SK-N-SH (cell line): Measurements from ENCODE around the gene RGS9. TPM values are rescaled to one million over a fixed set of nuclear protein-coding genes. Genes with fewer than 3 reads are reported as not detected.

Experiments used
- CTCF ChIA-PET: fragments of 300-600, 350-600 bp; formaldehyde crosslinking; extraction: SDS; loops from one replicate; lab custom pipeline; 2021; lab: Yijun Ruan, JAX
- POLR2A ChIA-PET: fragments of 350-600 bp; sonication (Branson Sonifier 250); formaldehyde crosslinking; extraction: SDS; loops from one replicate; lab custom pipeline; 2020; ENCODE audit warnings: antibody characterized with exemption, inconsistent platforms; lab: Yijun Ruan, JAX
- DNase-seq: peaks from one replicate; pipeline ENCODE4 v3.0.0; 2012
- H2AFZ ChIP-seq: fragments of 200-600 bp; sonication (generic); 2 replicates; pipeline ENCODE4 v1.8.1; 2016; ENCODE audit warnings: antibody characterized with exemption, mild to moderate bottlenecking, low read depth
- H3F3A ChIP-seq: fragments of 200-600 bp; sonication (generic); replicated peaks from 2 replicates; pipeline ENCODE3; 2016; ENCODE audit warnings: antibody characterized with exemption, mild to moderate bottlenecking; ENCODE audit not compliant: insufficient read depth
- H3K27ac ChIP-seq, 2 experiments: fragments of 200-500 bp in 1 of 2; fragments of 200-600 bp in 1 of 2; sonication (Bioruptor generic) in 1 of 2; sonication (generic), shearing (Covaris generic) in 1 of 2; 2 replicates each; pipeline versions ENCODE4 v1.5.1 to v1.6.1; 2014 to 2016; ENCODE audit warnings: low read depth in 2 of 2, inconsistent platforms in 1 of 2, low read length in 1 of 2, mild to moderate bottlenecking in 1 of 2, mixed read lengths in 1 of 2
- H3K27me3 ChIP-seq: fragments of 200-600 bp; sonication (generic), shearing (Covaris generic); 2 replicates; pipeline ENCODE4 v1.6.1; 2016; ENCODE audit warnings: mixed run types; ENCODE audit not compliant: insufficient read depth
- H3K36me3 ChIP-seq, 2 experiments: fragments of 200-500 bp in 1 of 2; fragments of 200-600 bp in 1 of 2; sonication (Bioruptor generic) in 1 of 2; sonication (generic) in 1 of 2; replicated peaks in 1 of 2; 2 replicates each; pipeline versions ENCODE3 to v1.5.1; 2014 to 2016; ENCODE audit warnings: low read length in 1 of 2, mild to moderate bottlenecking in 1 of 2; ENCODE audit not compliant: insufficient read depth in 2 of 2, control insufficient read depth in 1 of 2
- H3K4me1 ChIP-seq, 2 experiments: fragments of 200-500 bp in 1 of 2; fragments of 200-600 bp in 1 of 2; sonication (Bioruptor generic) in 1 of 2; sonication (generic), shearing (Covaris generic) in 1 of 2; 2 replicates each; pipeline versions ENCODE4 v1.5.1 to v1.6.1; 2014 to 2016; ENCODE audit warnings: low read depth in 1 of 2, low read length in 1 of 2, mixed run types in 1 of 2; ENCODE audit not compliant: insufficient read depth in 2 of 2, control insufficient read depth in 1 of 2
- H3K4me2 ChIP-seq: fragments of 200-600 bp; sonication (generic), shearing (Covaris generic); 2 replicates; pipeline ENCODE4 v1.6.1; 2017; ENCODE audit warnings: mixed run types
- H3K4me3 ChIP-seq, 2 experiments: fragments of 200-500 bp in 1 of 2; fragments of 200-600 bp in 1 of 2; sonication (Bioruptor generic) in 1 of 2; sonication (generic), shearing (Covaris generic) in 1 of 2; 2 replicates each; pipeline versions ENCODE4 v1.5.1 to v1.8.1; 2014 to 2016; ENCODE audit warnings: low read depth in 2 of 2, inconsistent platforms in 1 of 2, low read length in 1 of 2, mild to moderate bottlenecking in 1 of 2, mixed read lengths in 1 of 2, moderate library complexity in 1 of 2
- H3K79me2 ChIP-seq: fragments of 200-600 bp; sonication (generic); 2 replicates; pipeline ENCODE4 v1.8.1; 2017; ENCODE audit warnings: mild to moderate bottlenecking; ENCODE audit not compliant: insufficient read depth
- H3K9ac ChIP-seq: fragments of 200-600 bp; sonication (generic); 2 replicates; pipeline ENCODE4 v1.6.1; 2017; ENCODE audit warnings: mixed run types
- H3K9me2 ChIP-seq: fragments of 200-600 bp; sonication (generic); 2 replicates; pipeline ENCODE4 v1.6.1; 2017; ENCODE audit warnings: mixed run types
- H3K9me3 ChIP-seq: fragments of 200-600 bp; sonication (generic); 2 replicates; pipeline ENCODE4 v1.6.1; 2017; ENCODE audit warnings: mixed run types, mild to moderate bottlenecking, moderate library complexity
- H4K20me1 ChIP-seq: fragments of 200-600 bp; sonication (generic); 2 replicates; pipeline ENCODE4 v1.6.1; 2017; ENCODE audit warnings: mild to moderate bottlenecking, mixed run types; ENCODE audit not compliant: insufficient read depth
- CHD2 ChIP-seq: fragments of 150-350 bp; IDR thresholded peaks from 2 replicates; pipeline ENCODE4 v1.6.1; 2018; ENCODE audit warnings: low read length; ENCODE audit not compliant: partially characterized antibody
- EP300 ChIP-seq, 2 experiments: IDR thresholded peaks; 2 replicates each; pipeline versions ENCODE4 v1.4.0 to v1.6.1; 2012; ENCODE audit warnings: borderline replicate concordance in 1 of 2, low read depth in 1 of 2, low read length in 1 of 2
- EZH2phosphoT487 ChIP-seq: fragments of 200-600 bp; sonication (generic); IDR thresholded peaks from 2 replicates; pipeline ENCODE4 v1.6.1; 2017; ENCODE audit warnings: low read depth, mixed run types, mild to moderate bottlenecking, antibody characterized with exemption, moderate library complexity, borderline replicate concordance
- FOSL2 ChIP-seq: IDR thresholded peaks from 2 replicates; pipeline ENCODE4 v1.4.0; 2012; ENCODE audit warnings: low read depth, mild to moderate bottlenecking, moderate library complexity, borderline replicate concordance
- FOXJ3 ChIP-seq: sonication (generic); formaldehyde crosslinking; IDR thresholded peaks from 2 replicates; pipeline ENCODE4 v1.5.1; 2020; ENCODE audit warnings: mild to moderate bottlenecking, missing genetic modification reagents
- GABPA ChIP-seq: IDR thresholded peaks from 2 replicates; pipeline ENCODE4 v1.4.0; 2012; ENCODE audit warnings: low read depth, mild to moderate bottlenecking
- GATA2 ChIP-seq: sonication (generic); formaldehyde crosslinking; IDR thresholded peaks from 2 replicates; pipeline ENCODE4 v1.5.0; 2020; ENCODE audit warnings: mild to moderate bottlenecking, missing genetic modification reagents
- MEF2A ChIP-seq: IDR thresholded peaks from 2 replicates; pipeline ENCODE4 v1.4.0; 2012; ENCODE audit warnings: low read depth, borderline replicate concordance
- MXI1 ChIP-seq: IDR thresholded peaks from 2 replicates; pipeline ENCODE4 v1.6.1; 2012; ENCODE audit warnings: mild to moderate bottlenecking, low read depth, low read length, improper control_type of control experiment
- POLR2AphosphoS5 ChIP-seq: IDR thresholded peaks from 2 replicates; pipeline ENCODE4 v1.6.1; 2012; ENCODE audit warnings: low read depth, low read length
- TAF1 ChIP-seq: IDR thresholded peaks from 2 replicates; pipeline ENCODE4 v1.6.1; 2012; ENCODE audit warnings: low read depth, mild to moderate bottlenecking, low read length, moderate library complexity, borderline replicate concordance
- WGBS: methylation state at CpG from one replicate; pipeline ENCODE4 v1.1.6; 2017; ENCODE audit warnings: low lambda C conversion rate; 5-methylcytosine and 5-hydroxymethylcytosine counted together
- polyA plus RNA-seq, 3 experiments: library from polyadenylated mRNA; depleted of rRNA; stranded (reverse); fragments of >200 nt; gene quantifications; 2 replicates each; pipeline ENCODE4 v1.2.3, GENCODE V29; 2012
- TF ChIP-seq, protein P1 (sequence below): IDR thresholded peaks from 2 replicates; pipeline ENCODE4 v1.6.1; 2012; ENCODE audit warnings: mild to moderate bottlenecking, low read depth, low read length, moderate library complexity
- TF ChIP-seq, protein P2 (sequence below): IDR thresholded peaks from 2 replicates; pipeline ENCODE4 v1.4.0; 2012; ENCODE audit warnings: low read depth, borderline replicate concordance

Gene RGS9
- polyA plus RNA-seq, 1 of the 3 experiments (the other 2 are of a cell fraction) = 1.4 TPM

DNA sequence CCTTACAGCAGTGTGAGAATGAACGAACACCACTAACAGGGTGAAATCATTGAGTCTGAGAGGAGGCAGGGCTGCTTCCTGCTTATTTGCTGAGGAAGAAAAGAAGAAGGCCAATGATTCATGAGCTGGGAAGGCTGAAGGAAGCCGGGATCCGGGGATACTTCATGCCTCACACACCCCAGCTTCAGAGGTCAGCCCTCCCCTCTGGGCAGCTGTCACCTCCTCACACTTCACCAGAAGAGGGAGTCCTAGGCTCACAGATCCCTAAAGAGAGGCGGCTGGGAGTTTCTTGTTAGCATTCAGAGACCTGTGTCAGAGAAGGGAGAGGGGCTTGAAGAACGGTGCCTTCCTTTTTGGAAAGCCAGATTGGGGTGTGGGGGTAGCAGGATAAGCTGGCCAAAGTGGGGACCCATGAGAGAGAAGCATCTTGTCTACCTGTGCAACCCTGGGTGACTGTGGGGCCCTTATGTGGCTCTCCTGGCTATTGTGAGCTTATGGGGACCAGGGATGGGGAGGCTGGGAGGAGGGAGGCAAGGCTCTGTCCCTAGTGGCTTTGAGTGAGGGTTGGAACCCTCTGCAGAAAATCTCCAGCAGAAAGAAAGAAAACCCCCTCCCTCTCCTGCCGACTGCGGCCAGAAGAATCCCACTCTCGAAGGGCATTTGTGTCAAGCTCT, 94.6 kb downstream of the RGS9 start (continued):
- TF ChIP-seq, protein P1, sequence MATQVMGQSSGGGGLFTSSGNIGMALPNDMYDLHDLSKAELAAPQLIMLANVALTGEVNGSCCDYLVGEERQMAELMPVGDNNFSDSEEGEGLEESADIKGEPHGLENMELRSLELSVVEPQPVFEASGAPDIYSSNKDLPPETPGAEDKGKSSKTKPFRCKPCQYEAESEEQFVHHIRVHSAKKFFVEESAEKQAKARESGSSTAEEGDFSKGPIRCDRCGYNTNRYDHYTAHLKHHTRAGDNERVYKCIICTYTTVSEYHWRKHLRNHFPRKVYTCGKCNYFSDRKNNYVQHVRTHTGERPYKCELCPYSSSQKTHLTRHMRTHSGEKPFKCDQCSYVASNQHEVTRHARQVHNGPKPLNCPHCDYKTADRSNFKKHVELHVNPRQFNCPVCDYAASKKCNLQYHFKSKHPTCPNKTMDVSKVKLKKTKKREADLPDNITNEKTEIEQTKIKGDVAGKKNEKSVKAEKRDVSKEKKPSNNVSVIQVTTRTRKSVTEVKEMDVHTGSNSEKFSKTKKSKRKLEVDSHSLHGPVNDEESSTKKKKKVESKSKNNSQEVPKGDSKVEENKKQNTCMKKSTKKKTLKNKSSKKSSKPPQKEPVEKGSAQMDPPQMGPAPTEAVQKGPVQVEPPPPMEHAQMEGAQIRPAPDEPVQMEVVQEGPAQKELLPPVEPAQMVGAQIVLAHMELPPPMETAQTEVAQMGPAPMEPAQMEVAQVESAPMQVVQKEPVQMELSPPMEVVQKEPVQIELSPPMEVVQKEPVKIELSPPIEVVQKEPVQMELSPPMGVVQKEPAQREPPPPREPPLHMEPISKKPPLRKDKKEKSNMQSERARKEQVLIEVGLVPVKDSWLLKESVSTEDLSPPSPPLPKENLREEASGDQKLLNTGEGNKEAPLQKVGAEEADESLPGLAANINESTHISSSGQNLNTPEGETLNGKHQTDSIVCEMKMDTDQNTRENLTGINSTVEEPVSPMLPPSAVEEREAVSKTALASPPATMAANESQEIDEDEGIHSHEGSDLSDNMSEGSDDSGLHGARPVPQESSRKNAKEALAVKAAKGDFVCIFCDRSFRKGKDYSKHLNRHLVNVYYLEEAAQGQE = 0 out of 2 replicates have a peak, but pooled peaks have one; percentile 1
- no peak for TF ChIP-seq EZH2phosphoT487
- no peak for TF ChIP-seq FOXJ3
- peak; percentile 37 for TF ChIP-seq CHD2
- TF ChIP-seq MXI1 = 0 out of 2 replicates have a peak, but pooled peaks have one; percentile 15

DNA sequence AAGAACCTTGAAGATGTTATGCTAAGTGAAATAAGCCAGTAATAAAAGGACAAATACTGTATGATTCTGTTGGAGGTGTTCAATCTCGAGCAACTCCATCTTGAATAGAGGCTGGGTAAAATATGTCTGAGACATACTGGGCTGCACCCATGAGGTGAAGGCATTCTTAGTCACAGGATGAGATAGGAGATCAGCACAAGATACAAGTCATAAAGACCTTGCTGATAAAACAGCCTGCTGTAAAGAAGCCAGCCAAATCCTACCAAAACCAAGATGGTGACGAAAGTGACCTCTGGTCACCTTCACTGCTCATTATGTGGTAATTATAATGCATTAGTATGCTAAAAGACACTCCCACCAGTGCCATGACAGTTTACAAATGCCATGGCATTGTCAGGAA, 98.1 kb downstream of the RGS9 start:
- H3K4me3 ChIP-seq = no peak overlapping the region
- H3K79me2 ChIP-seq = no peaks in the 10 kb centered on the region
- ChIA-PET CTCF (no interaction called here), POLR2A (no interaction called here)
- no peak overlapping the region for H3K27ac ChIP-seq
- no peak overlapping the region for H2AFZ ChIP-seq
- H3K9ac ChIP-seq = no peak overlapping the region
- no peak for DNase-seq
- WGBS = 45% methylated on average over 2 of the region's 2 CpGs
- H3K9me2 ChIP-seq = no peaks in the 10 kb centered on the region
- no peaks in the 10 kb centered on the region for H3K36me3 ChIP-seq
- H3K4me2 ChIP-seq = no peak overlapping the region
- no peaks in the 10 kb centered on the region for H4K20me1 ChIP-seq
- no peak for TF ChIP-seq GATA2 (CRISPR knock-in tag)
- TF ChIP-seq, protein P1 = no peak
- TF ChIP-seq EZH2phosphoT487 = no peak
- TF ChIP-seq FOSL2 = no peak
- no peak for TF ChIP-seq EP300 (IDR thresholded peaks at IDR 0.05; ENCODE audit: borderline replicate concordance in 1 of 2, low read depth in 1 of 2, low read length in 1 of 2)
- no peak for TF ChIP-seq CHD2
- no peak for TF ChIP-seq POLR2AphosphoS5
- TF ChIP-seq TAF1 = no peak
- TF ChIP-seq GABPA = no peak
- TF ChIP-seq MEF2A = no peak
- TF ChIP-seq, protein P2, sequence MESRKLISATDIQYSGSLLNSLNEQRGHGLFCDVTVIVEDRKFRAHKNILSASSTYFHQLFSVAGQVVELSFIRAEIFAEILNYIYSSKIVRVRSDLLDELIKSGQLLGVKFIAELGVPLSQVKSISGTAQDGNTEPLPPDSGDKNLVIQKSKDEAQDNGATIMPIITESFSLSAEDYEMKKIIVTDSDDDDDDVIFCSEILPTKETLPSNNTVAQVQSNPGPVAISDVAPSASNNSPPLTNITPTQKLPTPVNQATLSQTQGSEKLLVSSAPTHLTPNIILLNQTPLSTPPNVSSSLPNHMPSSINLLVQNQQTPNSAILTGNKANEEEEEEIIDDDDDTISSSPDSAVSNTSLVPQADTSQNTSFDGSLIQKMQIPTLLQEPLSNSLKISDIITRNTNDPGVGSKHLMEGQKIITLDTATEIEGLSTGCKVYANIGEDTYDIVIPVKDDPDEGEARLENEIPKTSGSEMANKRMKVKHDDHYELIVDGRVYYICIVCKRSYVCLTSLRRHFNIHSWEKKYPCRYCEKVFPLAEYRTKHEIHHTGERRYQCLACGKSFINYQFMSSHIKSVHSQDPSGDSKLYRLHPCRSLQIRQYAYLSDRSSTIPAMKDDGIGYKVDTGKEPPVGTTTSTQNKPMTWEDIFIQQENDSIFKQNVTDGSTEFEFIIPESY = no peak
- peaks cover 6% of the 10 kb centered on the region; the same call in 1 of the 2 replicates for H3K9me3 ChIP-seq
- H3K4me1 ChIP-seq = no peaks in the 10 kb centered on the region
- peaks cover 10% of the 10 kb centered on the region for H3F3A ChIP-seq
- H3K27me3 ChIP-seq = no peaks in the 10 kb centered on the region
